B cell (primary cell): ENCODE data around the gene TRIM2. TPM values are rescaled to one million over a fixed set of nuclear protein-coding genes. Genes with fewer than 3 reads are reported as not detected.

ENCODE experiments used
- ATAC-seq: fragments of 200-7000 bp; cut with Tn5 transposase; one replicate; pipeline ENCODE4 v1.10.0; 2021; ENCODE audit warnings: low read depth, mild to moderate bottlenecking, moderate number of reproducible peaks, moderate library complexity
- CTCF ChIA-PET: fragments of 350-600 bp; sonication (Branson Sonifier 250); formaldehyde crosslinking; loops from one replicate; lab custom pipeline; 2021; ENCODE audit warnings: antibody characterized with exemption, inconsistent platforms; lab: Charles Lee
- POLR2A ChIA-PET: fragments of 350-600 bp; sonication (Branson Sonifier 250); formaldehyde crosslinking; loops from one replicate; lab custom pipeline; 2021; ENCODE audit warnings: antibody characterized with exemption; lab: Charles Lee
- DNase-seq: peaks from one replicate; pipeline ENCODE4 v3.0.0; 2013
- H2AFZ ChIP-seq: 2 replicates; pipeline ENCODE4 v1.6.1; 2012; ENCODE audit warnings: mild to moderate bottlenecking, low read depth, low read length; ENCODE audit not compliant: insufficient read depth, poor library complexity, severe bottlenecking
- H3K27ac ChIP-seq, 2 donors: 1 replicate in 1 of 2; 2 replicates in 1 of 2; pipeline ENCODE4 v1.5.1; 2012 to 2013; ENCODE audit warnings: low read length in 2 of 2, mild to moderate bottlenecking in 2 of 2, moderate library complexity in 1 of 2
- H3K27me3 ChIP-seq, 4 experiments: fragments of 200-600 bp in 1 of 4; sonication (generic) in 1 of 4; replicated peaks in 1 of 4; 1 replicate in 2 of 4; 2 replicates in 2 of 4; pipeline versions ENCODE4 v1.6.1 to v1.7.0; 2013 to 2016; ENCODE audit warnings: low read length in 3 of 4, mild to moderate bottlenecking in 2 of 4, mixed read lengths in 1 of 4, moderate library complexity in 1 of 4; ENCODE audit not compliant: insufficient read depth in 4 of 4, control insufficient read depth in 3 of 4; ENCODE audit errors: control extremely low read depth in 1 of 4
- H3K36me3 ChIP-seq, 2 experiments: replicated peaks in 1 of 2; 1 replicate in 1 of 2; 2 replicates in 1 of 2; pipeline versions ENCODE4 v1.6.1 to v1.7.1; 2013; ENCODE audit warnings: low read length in 1 of 2; ENCODE audit not compliant: insufficient read depth in 2 of 2, control insufficient read depth in 1 of 2; ENCODE audit errors: control extremely low read depth in 1 of 2, extremely low read depth in 1 of 2
- H3K4me1 ChIP-seq, 2 donors: fragments of 200-600 bp in 1 of 2; sonication (generic) in 1 of 2; 1 replicate in 1 of 2; 2 replicates in 1 of 2; pipeline versions ENCODE4 v1.5.1 to v1.6.1; 2013 to 2017; ENCODE audit warnings: low read length in 2 of 2; ENCODE audit not compliant: control insufficient read depth in 2 of 2, insufficient read depth in 2 of 2
- H3K4me2 ChIP-seq: replicated peaks from 2 replicates; pipeline ENCODE3; 2012; ENCODE audit warnings: mild to moderate bottlenecking, low read depth, low read length; ENCODE audit not compliant: poor library complexity, severe bottlenecking
- H3K4me3 ChIP-seq, 5 experiments: fragments of 200-600 bp in 1 of 5; sonication (generic) in 1 of 5; 1 replicate in 3 of 5; 2 replicates in 2 of 5; pipeline versions ENCODE4 v1.5.1 to v1.7.0; 2011 to 2016; ENCODE audit warnings: low read length in 4 of 5, mild to moderate bottlenecking in 4 of 5, low read depth in 2 of 5, control low read depth in 1 of 5, moderate library complexity in 1 of 5; ENCODE audit not compliant: insufficient read depth in 1 of 5; ENCODE audit errors: control extremely low read depth in 1 of 5, extremely low read depth in 1 of 5
- H3K79me2 ChIP-seq: fragments of 200-600 bp; sonication (generic); one replicate; pipeline ENCODE4 v1.6.0; 2016; ENCODE audit warnings: low read length; ENCODE audit not compliant: control insufficient read depth, insufficient read depth
- H3K9ac ChIP-seq: fragments of 200-600 bp; sonication (generic); 2 replicates; pipeline ENCODE4 v1.6.1; 2017; ENCODE audit warnings: mild to moderate bottlenecking, low read length, moderate library complexity
- H3K9me3 ChIP-seq, 3 donors: one replicate each; pipeline versions ENCODE4 v1.6.1 to v1.7.1; 2013; ENCODE audit warnings: low read length in 2 of 3; ENCODE audit not compliant: control insufficient read depth in 2 of 3, insufficient read depth in 1 of 3; ENCODE audit errors: control extremely low read depth in 1 of 3
- H4K20me1 ChIP-seq: 2 replicates; pipeline ENCODE4 v1.6.0; 2012; ENCODE audit warnings: mild to moderate bottlenecking, low read length; ENCODE audit not compliant: insufficient read depth, control insufficient read depth, poor library complexity, severe bottlenecking
- H3K27ac Mint-ChIP-seq: one replicate; pipeline ENCODE4 v1.8.0; 2021; ENCODE audit warnings: mixed read lengths
- H3K27me3 Mint-ChIP-seq: one replicate; pipeline ENCODE4 v1.8.0; 2021; ENCODE audit warnings: mixed read lengths
- H3K4me1 Mint-ChIP-seq: one replicate; pipeline ENCODE4 v1.8.0; 2021; ENCODE audit warnings: mixed read lengths
- H3K4me3 Mint-ChIP-seq: one replicate; pipeline ENCODE4 v1.8.0; 2021; ENCODE audit warnings: mixed read lengths
- H3K9me3 Mint-ChIP-seq: one replicate; pipeline ENCODE4 v1.8.0; 2022; ENCODE audit warnings: mixed read lengths; ENCODE audit not compliant: insufficient read depth
- CTCF ChIP-seq: fragments of 200-600 bp; IDR thresholded peaks from one replicate; pipeline ENCODE4 v1.8.0; 2022; ENCODE audit warnings: antibody characterized with exemption, mild to moderate bottlenecking
- EZH2 ChIP-seq: IDR thresholded peaks from 2 replicates; pipeline ENCODE4 v1.6.1; 2012; ENCODE audit warnings: borderline replicate concordance, low read depth, mild to moderate bottlenecking, moderate library complexity, low read length; ENCODE audit not compliant: insufficient read depth, poor library complexity, severe bottlenecking
- WGBS: methylation state at CpG from one replicate; pipeline ENCODE4 v1.1.5; 2013; ENCODE audit warnings: missing lambda C conversion rate; ENCODE audit not compliant: insufficient coverage; 5-methylcytosine and 5-hydroxymethylcytosine counted together
- intact Hi-C: fragments of 100-400 bp; cut with micrococcal nuclease; formaldehyde crosslinking; loops from one replicate; pipeline ENCODE4 v1.10.0; 2022
- polyA plus RNA-seq: library from polyadenylated mRNA; depleted of rRNA; stranded (reverse); fragments of >200 nt; gene quantifications from 2 replicates; pipeline ENCODE4 v1.2.3, GENCODE V29; 2012
- total RNA-seq, 2 donors: library from RNA; stranded (reverse); fragments of 120-200 nt in 1 of 2; gene quantifications; 1 replicate in 1 of 2; 2 replicates in 1 of 2; pipeline versions ENCODE4 v1.2.3 to v1.2.4, GENCODE V29; 2013 to 2022

The TRIM2 gene
- total and polyA plus RNA-seq, 2 donors (not counting 1 experiment from before 2014, with no cell fraction given), result 1.2 to 6.4 TPM

- no peaks in the 10 kb centered on the region for H4K20me1 ChIP-seq
- H3K79me2 ChIP-seq, result no peaks in the 10 kb centered on the region
- H3K4me2 ChIP-seq, result no peak overlapping the region
- Mint-ChIP-seq H3K4me3 (no peak overlapping the region), H3K27me3 (peaks cover 11% of the 10 kb centered on the region), H3K4me1 (peaks cover 10% of the 10 kb centered on the region), H3K27ac (no peak overlapping the region), H3K9me3 (peaks cover 6% of the 10 kb centered on the region)
- H3K9ac ChIP-seq, result no peak overlapping the region
- H3K27ac ChIP-seq, result no peak overlapping the region
- WGBS, result 100% methylated on average over 1 of the region's 4 CpGs
- intact Hi-C loops, result no loop called here
- TF ChIP-seq EZH2, result no peak
- TF ChIP-seq CTCF, result no peak
- no peaks in the 10 kb centered on the region for H3K36me3 ChIP-seq
- ATAC-seq (no peak), DNase-seq (no peak)
- H3K4me3 ChIP-seq, result no peak overlapping the region
- H3K9me3 ChIP-seq, result peaks cover 0 to 3% (median under 1%) of the 10 kb centered on the region in 3 donors
- peaks cover 7 to 8% of the 10 kb centered on the region in 2 donors for H3K4me1 ChIP-seq
- no peak overlapping the region for H2AFZ ChIP-seq
- CTCF ChIA-PET, result no interaction called here
- POLR2A ChIA-PET, result no interaction called here
- peaks cover 0 to 2% (median 0%) of the 10 kb centered on the region in 4 experiments for H3K27me3 ChIP-seq
Measured at GRCh38 chr4:153216546-153216945, 12.3 kb downstream of the TRIM2 start.

GRCh38 chr4:153217440-153217839 lies 13.2 kb downstream of the TRIM2 start:
- peaks cover 16% of the 10 kb centered on the region for H3K4me1 Mint-ChIP-seq
- no peak overlapping the region for H3K27ac ChIP-seq
- CTCF ChIA-PET, result no interaction called here
- no peaks in the 10 kb centered on the region for H4K20me1 ChIP-seq
- peaks cover 0 to 2% (median 0%) of the 10 kb centered on the region in 4 experiments for H3K27me3 ChIP-seq
- intact Hi-C loops, result no loop called here
- no peak overlapping the region for H3K4me3 ChIP-seq
- no peaks in the 10 kb centered on the region for H3K9me3 Mint-ChIP-seq
- H3K79me2 ChIP-seq, result no peaks in the 10 kb centered on the region
- H3K4me2 ChIP-seq, result no peak overlapping the region
- POLR2A ChIA-PET, result no interaction called here
- no peak overlapping the region for H2AFZ ChIP-seq
- H3K9ac ChIP-seq, result no peak overlapping the region
- TF ChIP-seq CTCF, result no peak
- no peak for TF ChIP-seq EZH2
- no peaks in the 10 kb centered on the region for H3K36me3 ChIP-seq
- peaks cover 8 to 12% of the 10 kb centered on the region in 2 donors for H3K4me1 ChIP-seq
- H3K27ac Mint-ChIP-seq, result no peak overlapping the region
- H3K4me3 Mint-ChIP-seq, result no peak overlapping the region
- peaks cover 6% of the 10 kb centered on the region for H3K27me3 Mint-ChIP-seq
- DNase-seq (peak; percentile 23), ATAC-seq (no peak)
- no peaks in the 10 kb centered on the region for H3K9me3 ChIP-seq
